Measurements from ENCODE around the gene SLC22A3.
"Not testable (repeated sequence)": the region's sequence is repeated elsewhere in the genome, so short reads cannot be mapped to it uniquely, and the experiment has no call there.

Gene SLC22A3

GRCh38 chr6:160386869-160387530 lies 38.8 kb downstream of the SLC22A3 start:
- TF ChIP-seq CTCF (conservative IDR thresholded peaks at IDR 0.05; ENCODE audit: low read depth, low read length) = peak; percentile 22
- DNase-seq (ENCODE audit: low read depth) = no peak
- H3K4me3 ChIP-seq (ENCODE audit: low read length) = no peak overlapping the region

GRCh38 chr6:160387916-160388643 lies 39.9 kb downstream of the SLC22A3 start:
- no peak for DNase-seq (ENCODE audit: low read depth)
- no peak for TF ChIP-seq CTCF (conservative IDR thresholded peaks at IDR 0.05; ENCODE audit: low read depth, low read length)
- H3K4me3 ChIP-seq (ENCODE audit: low read length) = no peak overlapping the region

- no peak for TF ChIP-seq CTCF (conservative IDR thresholded peaks at IDR 0.05; ENCODE audit: low read depth, low read length)
- DNase-seq (ENCODE audit: low read depth) = no peak
- H3K4me3 ChIP-seq (ENCODE audit: low read length) = no peak overlapping the region
Observed at GRCh38 chr6:160388922-160389321, 40.7 kb downstream of the SLC22A3 start.

DNA sequence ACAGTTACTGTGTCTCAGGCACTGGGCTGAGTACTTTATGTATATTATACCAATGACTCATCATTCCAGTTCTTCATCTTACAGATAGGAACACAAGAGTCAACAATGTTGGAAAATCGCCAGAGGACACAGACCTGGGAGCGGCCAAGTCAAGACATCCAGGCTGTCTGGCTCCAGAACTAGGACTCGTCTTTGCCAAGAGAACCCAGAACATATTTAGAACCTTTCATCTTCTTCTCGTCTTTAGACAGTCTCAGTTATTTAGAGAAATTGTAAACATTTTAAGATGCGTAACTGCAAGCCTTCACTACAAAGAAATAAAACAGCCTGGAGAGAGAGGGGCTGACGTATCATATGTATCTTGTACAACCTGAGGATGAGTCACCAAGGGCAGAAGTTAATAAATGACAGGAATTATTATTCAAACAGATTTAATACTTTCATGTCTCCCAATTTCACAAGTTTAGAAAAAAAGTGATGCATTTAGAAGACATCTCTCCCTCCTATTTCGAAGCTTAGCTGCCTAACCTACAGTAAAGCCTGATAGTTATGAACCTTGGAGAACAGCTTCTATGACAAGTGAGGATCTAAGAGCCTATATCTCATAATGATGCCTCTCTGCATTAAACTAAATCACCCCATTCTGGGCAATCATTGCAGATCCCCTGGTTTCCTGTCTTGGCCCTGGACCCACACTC lies 43.4 kb downstream of the SLC22A3 start:
- TF ChIP-seq CTCF (conservative IDR thresholded peaks at IDR 0.05; ENCODE audit: low read depth, low read length) = no peak
- no peak for DNase-seq (ENCODE audit: low read depth)
- no peak overlapping the region for H3K4me3 ChIP-seq (ENCODE audit: low read length)

- DNase-seq (ENCODE audit: low read depth); H3K4me3 ChIP-seq (ENCODE audit: low read length): not testable (repeated sequence)
Observed at GRCh38 chr6:160393442-160393841, 45.3 kb downstream of the SLC22A3 start.

DNA sequence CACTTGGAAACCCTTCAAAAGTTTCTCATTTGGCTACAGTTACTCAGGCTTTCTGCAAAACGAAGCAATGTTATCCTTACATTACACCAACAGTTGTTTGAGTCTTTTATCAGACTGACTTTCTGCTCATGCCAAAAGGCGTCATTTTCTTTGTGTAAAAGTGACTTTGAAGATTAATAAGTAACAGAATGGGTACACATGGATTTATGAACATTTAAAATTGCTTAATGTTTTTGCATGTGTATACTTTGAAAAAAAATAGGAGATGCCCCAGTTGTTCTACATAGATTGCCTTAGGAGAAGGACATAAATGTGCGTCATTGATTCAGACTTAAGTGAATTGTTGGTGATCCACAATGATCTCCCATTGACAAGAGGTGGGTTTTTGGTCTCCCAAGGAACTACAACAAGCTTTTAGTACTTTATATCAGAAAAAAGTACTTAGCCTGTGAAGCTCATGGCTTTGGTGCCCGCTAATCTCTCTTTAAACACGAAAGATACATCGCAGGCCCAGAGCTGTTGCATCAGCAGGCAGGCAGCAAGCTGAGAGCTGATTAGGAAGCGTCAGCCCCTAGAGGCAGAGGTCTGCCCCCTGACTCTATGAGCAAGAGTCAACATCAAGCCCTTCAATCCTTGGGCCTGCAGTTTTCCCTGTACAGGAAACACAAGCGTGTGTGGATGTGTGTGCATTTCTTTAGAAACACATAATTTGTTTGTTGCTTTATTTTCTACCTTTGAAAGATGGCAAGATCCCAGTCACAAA lies 45.9 kb downstream of the SLC22A3 start:
- no peak overlapping the region for H3K4me3 ChIP-seq (ENCODE audit: low read length)
- no peak for DNase-seq (ENCODE audit: low read depth)

More for the DNA sequence above, 45.9 kb downstream of the SLC22A3 start:
- TF ChIP-seq CTCF (conservative IDR thresholded peaks at IDR 0.05; ENCODE audit: low read depth, low read length) = no peak

Data from retinal pigment epithelial cell (primary cell).